ENCODE measurements around the gene CCM2.
A peak's percentile ranks its signal among the peaks of the same experiment; 100 is the strongest.

Gene CCM2

DNA sequence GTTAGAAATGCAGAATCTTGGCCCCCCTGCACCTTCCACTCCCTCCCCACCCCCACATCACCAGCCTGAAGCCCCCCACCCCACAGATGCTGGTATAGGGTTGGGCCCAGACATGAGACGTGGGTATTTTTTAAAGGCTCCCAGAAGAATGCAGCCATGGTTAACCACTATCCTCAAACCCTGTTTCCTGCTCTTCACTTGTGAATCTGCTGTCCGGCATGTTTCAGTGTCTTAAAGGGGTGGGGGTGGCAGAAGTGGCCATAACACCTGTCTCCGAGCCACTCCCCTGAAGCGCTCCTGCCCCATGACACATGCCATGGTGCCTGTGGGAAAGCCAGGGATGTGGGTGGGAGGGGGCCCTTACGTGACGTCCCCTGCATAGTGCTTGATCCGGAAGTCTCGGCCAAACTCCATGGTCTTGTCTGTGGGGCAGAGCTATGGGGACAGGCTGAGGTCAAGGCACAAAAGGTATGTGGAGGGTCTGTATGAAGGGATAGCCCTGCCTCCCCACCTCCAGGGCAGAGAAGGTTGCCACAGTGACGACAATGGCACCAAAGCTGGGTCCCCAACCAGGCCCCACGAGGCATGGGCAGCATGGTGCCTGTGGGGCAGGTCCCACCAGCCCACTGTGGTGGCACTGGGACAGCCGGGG, 30.8 kb upstream of the CCM2 start:
- DNase-seq = no peak

DNA sequence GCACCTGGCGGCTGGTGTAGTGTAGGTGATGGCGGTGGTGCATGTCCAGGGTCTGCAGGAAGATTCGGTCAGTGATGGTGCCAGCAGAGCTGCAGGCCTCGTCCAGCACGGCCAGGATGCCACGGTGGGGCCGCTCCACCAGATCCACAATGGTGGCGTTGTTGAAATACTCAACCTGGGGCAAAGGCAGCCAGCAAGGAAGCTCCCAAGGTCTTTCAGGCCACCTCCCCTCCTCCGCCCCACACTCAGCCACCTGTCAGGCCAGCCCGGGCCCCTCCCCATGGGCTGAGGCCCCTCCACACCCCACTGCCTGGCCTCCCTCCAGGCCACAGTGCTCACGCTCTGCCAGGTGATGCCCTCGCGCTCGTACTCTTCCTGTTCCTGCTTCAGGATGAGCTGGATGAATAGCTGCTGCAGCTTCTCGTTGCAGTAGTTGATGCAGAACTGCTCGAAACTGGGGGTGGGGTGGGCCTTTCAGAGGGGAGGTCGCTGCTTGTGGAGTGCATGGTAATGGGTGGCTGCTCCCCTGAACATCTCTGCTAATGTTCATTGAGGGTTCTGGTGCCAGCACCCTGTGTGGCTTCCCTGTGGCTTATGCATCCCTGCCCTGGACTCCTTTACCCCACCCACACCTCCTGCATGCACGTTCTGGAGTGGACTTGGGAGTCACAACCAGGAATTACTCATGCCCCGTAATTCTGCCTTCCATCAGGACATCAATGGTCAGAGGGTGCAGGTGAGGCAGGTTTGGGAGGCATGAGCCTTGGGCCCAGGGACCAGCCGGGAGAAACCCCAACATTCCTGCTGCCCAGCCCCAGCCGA, 30.1 kb upstream of the CCM2 start:
- no peak for DNase-seq

DNA sequence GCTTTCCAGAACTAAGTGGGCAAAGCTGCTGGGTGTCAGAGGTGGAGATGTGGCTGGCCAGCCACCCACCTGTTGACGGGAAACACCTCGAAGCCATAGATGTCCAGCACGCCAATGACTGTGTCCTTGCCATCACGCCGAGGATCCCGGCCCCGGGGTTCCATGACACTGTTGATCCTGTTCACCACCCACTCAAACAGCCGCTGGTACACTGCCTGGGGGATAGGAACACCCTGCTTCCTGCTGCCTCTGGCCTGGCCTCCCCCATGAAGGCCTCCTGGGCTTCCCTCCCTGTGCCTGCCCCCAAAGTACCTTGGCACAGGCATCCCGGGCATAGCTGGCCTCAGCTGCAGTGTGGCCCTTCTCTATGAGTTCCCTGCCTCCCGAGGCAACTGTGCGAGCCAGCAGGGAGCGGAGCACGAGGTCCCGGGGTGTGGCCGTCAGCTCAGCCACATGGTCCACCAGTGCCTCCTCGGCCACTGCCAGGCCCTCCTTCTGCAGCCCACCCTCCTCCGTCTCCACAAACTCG, 29.4 kb upstream of the CCM2 start:
- DNase-seq = no peak

DNA sequence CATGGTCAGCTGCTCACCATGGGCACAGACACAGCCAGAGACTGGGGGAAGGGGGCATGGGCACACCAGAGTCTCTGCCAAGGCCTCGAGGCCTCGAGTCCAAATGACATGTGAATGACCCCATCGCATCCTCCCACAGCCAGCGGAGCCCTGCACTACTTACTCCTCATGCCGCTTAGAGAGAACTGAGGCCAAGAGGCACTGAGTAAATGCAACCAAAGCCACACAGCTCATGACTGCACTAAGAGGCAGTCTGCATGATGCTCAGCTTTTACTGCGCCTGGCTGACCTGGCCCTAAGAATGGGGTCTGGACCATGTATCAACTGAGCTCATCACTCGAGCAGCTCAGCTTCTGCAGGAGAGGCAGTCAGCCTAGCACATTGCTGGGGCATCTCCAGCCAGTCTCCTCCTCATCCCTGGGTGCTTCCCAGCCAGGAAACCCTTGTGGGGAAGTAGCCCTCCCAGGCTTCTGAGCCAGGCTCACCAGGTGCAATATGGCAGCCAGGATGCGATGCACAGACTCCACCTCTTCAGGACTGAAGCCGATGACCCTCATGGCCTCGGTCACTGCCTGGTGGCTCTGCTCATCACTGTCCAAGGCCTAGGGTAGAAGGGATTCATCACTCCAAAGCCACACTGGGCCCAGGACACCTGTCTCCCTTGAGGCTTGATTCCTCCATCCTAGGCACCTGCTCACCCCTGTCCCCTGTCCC, 28.7 kb upstream of the CCM2 start:
- no peak for DNase-seq

DNA sequence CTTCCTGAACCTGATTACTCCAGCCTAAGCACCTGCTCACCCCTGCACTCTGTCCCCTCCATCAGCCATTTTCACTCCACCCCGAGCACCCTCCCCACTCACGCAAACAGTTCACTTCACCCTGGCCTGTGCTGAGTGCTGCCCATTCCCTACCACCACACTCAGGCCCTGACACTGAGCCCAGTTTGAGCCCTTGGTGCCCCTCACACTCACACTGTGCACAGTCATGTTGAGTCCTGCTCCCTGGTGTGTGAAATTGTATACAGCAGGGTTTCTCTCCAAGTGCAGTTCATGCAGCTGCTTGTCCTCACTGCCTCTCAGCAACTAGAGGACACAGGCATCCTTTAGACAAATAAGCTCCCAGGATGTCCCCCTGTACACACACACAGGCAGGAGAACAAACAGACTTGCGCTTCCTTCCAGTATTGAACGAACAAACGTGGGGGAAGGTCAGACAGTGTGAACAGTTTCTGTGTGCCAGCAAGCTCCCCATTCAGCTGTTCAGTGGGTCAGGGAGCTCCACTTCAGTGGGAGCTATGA, 28.0 kb upstream of the CCM2 start:
- peak; percentile 42 for DNase-seq

DNA sequence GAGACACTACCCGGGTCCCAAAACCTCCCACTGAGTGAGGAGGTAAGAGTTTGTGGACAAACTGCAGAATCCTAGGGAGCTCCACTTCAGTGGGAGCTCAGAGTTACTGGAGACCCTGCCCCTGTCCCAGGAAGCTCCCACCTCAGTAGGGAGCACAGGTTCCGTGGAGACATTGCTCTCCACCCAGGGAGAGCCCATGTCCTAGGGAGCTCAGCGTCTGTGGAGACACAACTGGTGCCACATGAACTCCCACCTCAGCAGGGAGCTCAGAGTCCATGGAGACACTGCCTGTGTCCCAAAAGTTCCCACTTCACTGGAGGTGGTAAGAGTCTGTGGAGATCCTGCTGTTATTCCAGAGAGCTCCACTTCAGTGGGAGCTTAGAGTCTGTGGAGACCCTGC, 27.4 kb upstream of the CCM2 start:
- DNase-seq = no peak

DNA sequence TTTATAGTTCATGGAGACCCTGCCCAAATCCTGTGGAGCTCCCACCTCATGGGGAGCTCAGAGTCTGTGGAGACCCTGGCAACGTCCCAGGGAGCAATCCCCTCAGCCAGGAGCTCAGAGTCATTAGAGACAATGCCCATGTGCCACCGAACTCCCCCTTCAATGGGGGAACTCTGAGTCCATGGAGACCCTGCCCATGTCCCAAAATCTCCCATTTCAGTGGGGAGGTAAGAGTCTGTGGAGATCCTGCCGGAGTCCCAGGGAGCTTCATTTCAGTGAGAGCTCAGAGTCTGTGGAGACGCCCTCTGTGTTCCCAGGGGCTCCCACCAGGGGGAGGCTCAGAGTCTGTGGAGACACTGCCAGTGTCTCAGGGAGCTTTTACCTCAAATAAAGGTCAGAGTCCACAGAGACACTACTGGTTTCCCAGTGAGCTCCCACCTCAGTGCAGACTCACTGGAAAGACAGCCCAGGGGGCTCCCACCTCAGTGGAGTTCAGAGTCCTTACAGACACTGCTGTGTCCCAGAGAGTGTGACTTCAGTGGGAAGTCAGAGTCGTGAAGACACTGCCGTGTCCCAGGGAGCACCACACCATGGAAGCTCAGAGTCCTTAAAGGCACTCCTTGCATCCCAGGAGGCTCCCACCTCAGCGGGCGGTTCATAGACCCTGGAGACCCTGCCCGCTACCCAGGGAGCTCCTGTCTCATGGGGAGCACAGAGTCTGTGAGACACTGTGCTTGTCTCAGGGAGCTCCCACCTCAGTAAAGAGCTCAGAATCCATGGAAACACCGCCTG, 26.2 kb upstream of the CCM2 start:
- DNase-seq = no peak

DNA sequence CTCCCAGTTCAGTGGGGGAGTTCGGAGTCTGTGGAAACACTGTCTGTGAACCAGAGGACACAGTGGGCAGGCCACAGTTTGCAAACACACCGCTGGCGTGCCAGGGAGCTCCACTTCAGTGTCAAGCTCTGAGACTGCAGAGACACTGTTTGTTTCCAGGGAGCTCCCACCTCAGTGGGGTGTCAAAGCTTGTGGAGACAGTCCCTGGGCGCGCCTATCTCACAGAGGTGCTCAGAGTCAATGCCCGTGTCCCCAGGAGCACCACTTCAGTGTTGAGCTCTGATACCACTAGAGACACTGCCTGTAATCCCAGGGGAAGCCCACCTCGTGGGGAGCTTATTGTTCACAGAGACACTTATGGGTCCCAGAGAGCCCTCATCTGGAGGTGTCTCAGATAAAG, 25.5 kb upstream of the CCM2 start:
- DNase-seq = no peak

DNA sequence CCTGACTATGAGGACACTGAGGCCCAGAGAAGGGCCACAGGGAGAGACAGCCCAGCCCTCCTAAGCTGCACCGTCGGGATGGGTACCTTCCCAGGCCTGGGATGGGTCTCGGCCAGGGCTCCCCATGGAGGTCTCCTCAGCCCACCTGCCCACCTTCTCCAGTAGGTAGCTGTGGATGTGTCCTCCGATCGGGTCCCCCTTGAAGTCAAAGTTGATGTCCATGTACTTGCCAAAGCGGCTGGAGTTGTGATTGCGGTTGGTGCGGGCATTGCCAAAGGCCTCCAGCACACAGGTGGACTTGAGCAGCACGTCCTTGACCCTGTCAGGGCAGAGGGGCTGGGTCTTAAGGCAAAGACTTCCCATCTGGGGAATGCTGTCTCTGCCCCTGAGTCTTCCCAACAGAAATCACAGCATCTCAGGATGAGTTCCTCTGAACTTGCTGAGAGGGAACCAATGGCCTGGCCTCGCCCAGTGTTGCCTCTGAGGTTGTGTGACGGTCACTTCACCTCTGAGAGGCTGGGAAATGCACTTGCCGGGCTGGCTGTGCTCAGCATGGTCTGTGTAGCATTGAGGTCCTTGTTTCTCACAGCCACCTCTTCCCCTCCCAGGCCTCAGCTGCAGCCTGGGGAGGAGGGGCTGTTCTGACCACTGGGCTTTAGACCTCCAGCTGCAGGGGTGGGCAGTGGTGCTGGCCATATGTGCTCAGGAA, 24.5 kb upstream of the CCM2 start:
- no peak for DNase-seq

DNA sequence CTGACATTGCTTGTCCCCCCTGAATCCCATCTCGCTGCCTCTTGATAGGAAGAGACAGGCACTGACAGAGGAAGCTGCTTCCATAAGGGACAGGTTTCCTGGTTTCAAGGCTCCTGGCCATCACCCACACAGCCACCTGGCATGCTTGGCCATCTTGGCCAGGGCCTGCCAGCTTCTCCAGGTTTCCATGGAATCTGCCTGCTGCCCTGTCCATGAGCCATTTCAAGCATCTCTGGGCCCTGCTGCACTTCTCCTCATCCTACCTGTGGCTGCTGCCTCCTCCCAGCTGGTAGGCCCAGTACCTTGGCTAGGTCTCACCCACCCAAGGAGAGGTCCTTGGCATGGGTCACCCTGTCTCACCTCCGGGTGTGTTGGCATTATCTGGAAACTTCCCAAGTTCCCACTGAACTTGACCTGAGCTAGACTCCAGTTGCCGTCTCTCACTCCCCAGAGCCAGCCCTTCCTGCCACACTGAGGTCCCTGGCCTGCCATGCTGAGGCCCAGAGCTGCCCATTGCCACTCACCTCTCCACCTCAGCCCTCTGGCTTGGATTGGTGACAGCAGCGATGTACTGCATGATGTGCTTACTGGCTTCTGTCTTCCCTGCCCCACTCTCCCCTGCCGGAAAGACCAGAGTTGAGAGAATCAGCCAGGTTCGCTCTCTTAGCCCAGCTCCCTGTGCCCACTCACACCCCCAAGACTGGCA, 23.8 kb upstream of the CCM2 start:
- DNase-seq = no peak

DNA sequence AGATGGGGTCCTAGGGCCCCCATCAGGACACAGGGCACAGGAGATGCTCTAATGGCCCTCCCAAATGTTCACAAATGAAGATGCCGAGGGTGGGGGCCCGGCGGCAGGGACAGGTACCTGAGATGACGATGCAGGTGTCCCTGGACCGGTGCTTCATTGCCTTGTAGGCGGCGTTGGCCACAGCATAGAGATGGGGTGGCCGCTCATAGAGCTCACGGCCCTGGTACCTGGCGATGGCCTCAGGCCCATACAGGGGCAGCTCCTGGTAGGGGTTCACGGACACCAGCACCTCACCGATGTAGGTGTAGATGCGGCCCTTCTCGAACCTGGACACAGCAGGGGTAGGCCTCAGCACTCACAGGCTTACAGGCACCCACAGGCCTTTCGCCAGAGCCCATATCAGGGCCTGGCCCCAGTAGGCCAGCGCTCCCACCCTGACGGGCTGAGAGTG, 23.2 kb upstream of the CCM2 start:
- DNase-seq = no peak

DNA sequence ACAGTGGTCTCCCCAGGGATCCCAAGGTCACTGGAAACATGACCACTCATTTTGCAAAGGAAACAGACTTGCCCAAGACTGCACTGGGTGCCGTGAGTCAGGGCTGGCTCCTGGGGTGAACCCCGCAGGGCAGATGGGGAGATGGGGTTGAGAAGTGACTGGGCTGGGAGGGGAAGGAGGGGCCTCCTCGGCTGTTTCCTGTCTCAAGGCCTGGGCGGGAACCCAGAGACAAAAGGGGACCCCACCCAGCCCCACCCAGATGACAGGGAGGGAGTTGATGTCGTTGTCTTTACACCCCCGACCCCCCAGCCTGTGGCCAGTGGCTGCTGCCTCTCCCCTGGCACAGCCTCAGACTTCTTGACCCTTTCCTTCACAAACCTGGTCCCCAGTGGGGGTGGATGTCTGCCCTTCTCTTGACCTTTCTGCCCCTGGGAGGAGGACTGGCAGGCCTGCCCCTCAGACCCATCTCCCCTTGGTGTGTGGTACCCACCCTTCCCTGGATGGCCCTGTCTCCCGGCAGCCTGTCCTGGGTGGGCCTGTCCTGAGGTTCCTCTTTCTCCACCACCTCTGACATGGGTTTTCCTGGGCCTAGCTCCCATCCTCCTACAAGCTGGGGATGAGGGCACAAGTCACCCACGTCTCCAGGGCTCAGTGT, 22.6 kb upstream of the CCM2 start:
- DNase-seq = no peak

DNA sequence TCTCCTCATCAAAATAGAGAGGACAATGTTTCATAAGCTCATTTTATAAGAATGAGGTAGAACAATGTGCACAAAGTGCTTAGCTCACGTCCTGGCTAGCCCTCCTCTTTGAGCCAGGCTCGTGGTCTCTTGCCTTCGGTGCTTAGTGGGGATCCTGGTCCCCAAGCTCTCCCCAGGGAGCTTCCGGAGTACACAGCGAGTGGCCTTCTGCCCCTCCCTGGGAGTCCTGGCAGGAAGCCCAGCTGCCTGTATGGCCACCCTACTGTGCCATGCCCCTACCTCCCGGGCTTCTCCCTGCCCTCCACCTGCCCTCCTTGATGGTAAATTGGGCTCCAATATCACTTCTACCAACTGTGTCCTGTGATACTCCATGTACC, 22.1 kb upstream of the CCM2 start:
- DNase-seq = peak; percentile 87

DNA sequence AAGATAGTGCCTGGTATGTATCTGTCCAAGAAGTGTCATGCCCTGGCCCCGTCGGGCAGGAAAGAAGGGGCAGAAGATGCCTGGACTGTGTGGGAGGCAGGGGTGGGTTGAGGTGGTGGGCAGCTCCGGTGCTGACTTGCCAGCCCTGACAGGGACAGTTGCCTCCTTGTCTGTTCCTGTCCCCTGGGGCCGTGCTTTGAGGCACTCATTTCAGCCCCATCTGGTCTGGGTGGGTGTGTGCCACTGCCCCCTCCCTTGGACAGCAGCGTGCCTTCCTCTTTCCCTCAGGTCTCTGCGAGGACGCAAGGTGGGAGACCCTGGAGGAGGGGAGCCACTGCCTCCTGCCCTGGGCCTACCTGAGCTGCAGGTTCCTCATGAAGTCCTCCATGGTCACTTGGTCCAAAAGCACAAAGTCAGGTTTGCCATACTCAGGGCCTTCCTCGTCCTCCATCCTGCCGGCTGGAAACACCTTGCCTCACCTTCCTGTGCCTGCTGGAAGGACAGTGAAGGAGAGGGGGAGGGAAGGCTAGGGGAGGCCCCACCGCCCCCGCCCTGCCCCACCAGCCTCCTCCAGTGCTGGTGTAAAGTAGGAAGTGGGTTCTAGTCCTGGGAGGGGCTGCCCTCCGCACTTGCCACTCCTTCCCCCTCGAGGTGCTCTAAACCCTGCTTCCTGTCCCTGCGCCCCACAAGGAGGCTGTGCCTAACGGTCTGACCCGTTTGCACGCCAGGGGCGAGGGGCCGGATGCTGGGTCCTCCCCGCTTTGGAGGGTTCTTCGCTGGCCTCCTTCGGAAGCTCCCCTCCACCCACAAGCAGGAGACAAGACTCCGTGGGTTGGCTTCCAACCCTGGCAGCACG, 21.3 kb upstream of the CCM2 start, which contains the start of gene MYO1G:
Gene MYO1G (minus strand): TSS at position 505 of the 856 bp plus-strand sequence. CDS start 54 bp downstream, at position 451.
- no peak for DNase-seq

DNA sequence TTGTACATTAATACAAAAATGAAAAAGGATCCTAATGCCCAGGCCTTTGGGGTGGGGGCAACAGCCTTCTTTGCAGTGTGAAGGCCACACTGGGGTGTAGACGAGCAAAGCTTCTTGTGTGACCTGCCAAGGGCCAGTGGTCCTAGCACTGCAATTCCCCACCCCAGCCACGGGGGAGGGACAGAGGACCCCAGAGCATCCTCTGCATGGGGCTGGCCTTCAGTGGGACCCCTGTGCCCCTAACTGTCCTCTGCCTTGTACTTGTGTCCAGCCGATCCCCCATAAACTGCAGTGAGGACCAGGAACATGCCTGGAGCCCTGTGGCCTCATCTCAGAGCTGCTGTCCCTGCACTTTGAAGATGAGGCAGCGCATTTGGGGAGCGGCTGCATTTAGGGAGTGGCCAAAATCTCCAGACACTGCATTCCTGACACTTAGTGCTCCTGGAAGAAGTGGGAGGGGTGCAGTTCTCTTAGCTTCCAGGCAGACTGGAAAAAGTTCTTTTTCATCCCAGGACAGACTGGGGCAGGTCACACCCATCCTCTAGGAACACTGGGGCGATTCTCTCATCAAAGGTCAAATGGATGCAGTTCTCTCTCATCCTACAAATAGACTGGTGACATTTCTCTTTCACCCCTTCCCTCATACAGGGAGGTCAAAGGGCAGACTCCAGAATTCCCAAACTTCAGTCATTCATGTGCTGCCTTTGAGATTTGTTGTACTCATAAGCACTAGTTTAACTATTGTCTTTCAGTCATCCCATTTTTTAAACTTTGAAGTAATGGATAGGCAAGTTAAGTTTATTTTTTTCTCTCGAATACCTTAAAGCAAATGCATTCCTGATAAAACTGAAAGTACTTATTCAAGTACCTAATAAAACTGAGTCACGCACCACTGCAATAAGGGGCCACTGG, 20.3 kb upstream of the CCM2 start:
- no peak for DNase-seq

DNA sequence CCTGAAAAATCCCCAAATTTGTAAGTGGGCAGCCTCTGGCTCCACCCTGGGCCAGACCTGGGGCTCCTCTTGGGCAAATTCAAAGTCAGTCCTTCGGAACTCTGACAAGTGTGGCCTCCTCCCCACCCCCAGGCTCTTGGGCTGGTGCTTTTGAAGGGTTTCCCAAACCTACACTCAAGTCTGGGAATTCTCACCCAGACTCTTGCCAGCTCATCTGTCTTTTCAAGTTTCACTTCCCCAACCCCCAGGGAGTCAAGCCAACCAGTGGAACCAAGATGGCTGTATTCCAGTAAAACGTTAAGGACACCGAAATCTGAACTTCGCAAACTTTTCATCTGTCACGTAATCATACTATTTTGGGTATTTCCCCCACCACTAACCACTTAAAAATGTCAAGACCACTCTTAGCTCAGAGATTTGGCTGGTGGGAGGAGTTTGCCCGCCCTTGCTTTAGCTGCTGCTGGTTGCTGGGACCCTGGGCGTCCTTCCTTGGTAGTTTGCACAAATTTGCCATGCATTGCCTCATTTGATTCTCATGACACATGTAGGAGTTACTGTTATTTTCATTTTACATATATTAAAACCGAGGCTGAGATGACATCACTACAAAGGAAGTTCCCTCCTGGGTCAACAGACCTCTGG, 19.5 kb upstream of the CCM2 start:
- DNase-seq = no peak

DNA sequence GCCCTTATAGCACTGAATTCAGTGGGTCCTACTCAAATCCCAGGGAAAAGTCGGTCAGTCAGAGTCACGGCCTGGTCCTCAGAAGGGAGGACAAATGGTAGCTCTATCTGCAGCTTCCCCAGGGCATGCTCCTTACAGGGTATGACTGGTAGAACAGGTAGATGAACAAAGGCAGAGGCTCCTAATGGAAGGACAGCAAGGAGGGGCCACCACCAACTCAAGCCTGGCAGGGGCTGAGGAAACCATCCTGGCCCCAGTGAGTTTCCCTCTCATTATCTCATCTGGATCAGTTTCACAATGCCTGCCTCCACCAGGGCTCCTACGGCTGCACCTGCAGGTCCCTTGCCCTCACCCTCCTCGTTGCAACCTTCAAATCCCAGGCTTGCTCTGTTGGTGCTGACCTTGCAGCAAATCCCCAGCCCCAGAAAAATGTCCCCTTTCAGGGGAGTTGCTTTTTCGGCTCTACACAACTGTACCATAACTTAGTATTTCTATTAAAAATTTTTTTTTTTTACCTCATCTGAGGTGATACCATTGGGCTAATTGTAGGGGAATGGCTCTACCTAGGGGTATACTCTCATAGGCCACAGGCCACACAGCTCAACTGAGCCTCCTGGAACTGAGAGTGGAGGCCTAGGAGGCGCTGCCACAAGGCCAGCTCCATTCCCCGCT, 18.8 kb upstream of the CCM2 start:
- DNase-seq = no peak

All from COR-L47 (cell line).